BJ (cell line): ENCODE results near the gene LINC00237. TPM values are rescaled to one million over a fixed set of nuclear protein-coding genes. Genes with fewer than 3 reads are reported as not detected.

ENCODE experiments used
- CTCF ChIA-PET: fragments of 350-600 bp; formaldehyde crosslinking; extraction: SDS; loops from one replicate; lab custom pipeline; 2021; ENCODE audit warnings: antibody characterized with exemption, inconsistent platforms; lab: Yijun Ruan, JAX
- POLR2A ChIA-PET: fragments of 300-600 bp; sonication (Branson Sonifier 250); formaldehyde crosslinking; extraction: SDS; loops from one replicate; lab custom pipeline; 2021; ENCODE audit warnings: antibody characterized with exemption; lab: Charles Lee
- DNase-seq: peaks from one replicate; pipeline ENCODE4 v3.0.0-alpha.2; 2011; ENCODE audit warnings: low read depth
- H3K27me3 ChIP-seq: 2 replicates; pipeline ENCODE4 v1.6.0; 2011; ENCODE audit warnings: low read length; ENCODE audit not compliant: control insufficient read depth, insufficient read depth
- H3K36me3 ChIP-seq: 2 replicates; pipeline ENCODE4 v1.5.1; 2011; ENCODE audit warnings: low read length; ENCODE audit not compliant: control insufficient read depth, insufficient read depth
- H3K4me3 ChIP-seq: 2 replicates; pipeline ENCODE4 v1.5.1; 2011; ENCODE audit warnings: low read depth, mild to moderate bottlenecking, control low read depth, low read length
- CTCF ChIP-seq: IDR thresholded peaks from 2 replicates; pipeline ENCODE4 v1.5.1; 2011; ENCODE audit warnings: low read depth, mild to moderate bottlenecking, control low read depth, inconsistent platforms, low read length, moderate library complexity; ENCODE audit not compliant: insufficient read depth
- polyA plus RNA-seq: library from polyadenylated mRNA; depleted of rRNA; stranded (reverse); fragments of >200 nt; gene quantifications from 2 replicates; pipeline ENCODE4 v1.2.3, GENCODE V29; 2011

The LINC00237 gene
- polyA plus RNA-seq, 1 experiment: not detected

GRCh38 chr20:21139881-21140566, 33.9 kb upstream of the LINC00237 start:
- DNase-seq: no peak
- Histone ChIP-seq H3K27me3 (no peaks in the 10 kb centered on the region), H3K4me3 (no peak overlapping the region), H3K36me3 (peaks cover 7% of the 10 kb centered on the region)
- ChIA-PET CTCF (interaction anchor here (0.7 to 1.8 kb wide), 2 partner anchors 11 to 14 kb away, joined by 3 to 7 read pairs; no protein-coding TSS in a partner anchor), POLR2A (no interaction called here)
- TF ChIP-seq CTCF: no peak

- CTCF ChIA-PET: no interaction called here
- no peak for DNase-seq
- H3K27me3 ChIP-seq: no peaks in the 10 kb centered on the region
- H3K36me3 ChIP-seq: peaks cover 8% of the 10 kb centered on the region
- H3K4me3 ChIP-seq: no peak overlapping the region
- POLR2A ChIA-PET: no interaction called here
- TF ChIP-seq CTCF: no peak
Observed at GRCh38 chr20:21137078-21137477, 30.9 kb upstream of the LINC00237 start.

- H3K4me3 ChIP-seq: no peak overlapping the region
- H3K36me3 ChIP-seq: peaks cover 8% of the 10 kb centered on the region
- CTCF ChIA-PET: no interaction called here
- no peak for TF ChIP-seq CTCF
- POLR2A ChIA-PET: no interaction called here
- DNase-seq: no peak
- H3K27me3 ChIP-seq: no peaks in the 10 kb centered on the region
Observed at GRCh38 chr20:21136015-21136732, 30.0 kb upstream of the LINC00237 start.

- H3K36me3 ChIP-seq: peaks cover 8% of the 10 kb centered on the region
- no peak overlapping the region for H3K4me3 ChIP-seq
- DNase-seq: no peak
- POLR2A ChIA-PET: no interaction called here
- CTCF ChIA-PET: interaction anchor here (1.3 kb wide), 1 partner anchor 101 kb away, joined by 3 read pairs; no protein-coding TSS in a partner anchor
- no peak for TF ChIP-seq CTCF
- H3K27me3 ChIP-seq: no peaks in the 10 kb centered on the region
Observed at GRCh38 chr20:21134883-21135493, 28.8 kb upstream of the LINC00237 start.
